BJ (cell line): ENCODE measurements around the gene FSD1. TPM values are rescaled to one million over a fixed set of nuclear protein-coding genes. Genes with fewer than 3 reads are reported as not detected.
A peak's percentile ranks its signal among the peaks of the same experiment; 100 is the strongest.

ENCODE experiments used
- CTCF ChIA-PET: fragments of 350-600 bp; formaldehyde crosslinking; extraction: SDS; loops from one replicate; lab custom pipeline; 2021; ENCODE audit warnings: antibody characterized with exemption, inconsistent platforms; lab: Yijun Ruan, JAX
- POLR2A ChIA-PET: fragments of 300-600 bp; sonication (Branson Sonifier 250); formaldehyde crosslinking; extraction: SDS; loops from one replicate; lab custom pipeline; 2021; ENCODE audit warnings: antibody characterized with exemption; lab: Charles Lee
- DNase-seq: peaks from one replicate; pipeline ENCODE4 v3.0.0-alpha.2; 2011; ENCODE audit warnings: low read depth
- H3K27me3 ChIP-seq: 2 replicates; pipeline ENCODE4 v1.6.0; 2011; ENCODE audit warnings: low read length; ENCODE audit not compliant: control insufficient read depth, insufficient read depth
- H3K36me3 ChIP-seq: 2 replicates; pipeline ENCODE4 v1.5.1; 2011; ENCODE audit warnings: low read length; ENCODE audit not compliant: control insufficient read depth, insufficient read depth
- H3K4me3 ChIP-seq: 2 replicates; pipeline ENCODE4 v1.5.1; 2011; ENCODE audit warnings: low read depth, mild to moderate bottlenecking, control low read depth, low read length
- CTCF ChIP-seq: IDR thresholded peaks from 2 replicates; pipeline ENCODE4 v1.5.1; 2011; ENCODE audit warnings: low read depth, mild to moderate bottlenecking, control low read depth, inconsistent platforms, low read length, moderate library complexity; ENCODE audit not compliant: insufficient read depth
- polyA plus RNA-seq: library from polyadenylated mRNA; depleted of rRNA; stranded (reverse); fragments of >200 nt; gene quantifications from 2 replicates; pipeline ENCODE4 v1.2.3, GENCODE V29; 2011

The FSD1 gene
- polyA plus RNA-seq, 1 experiment = 11.9 TPM

GRCh38 chr19:4368128-4368820 is 63.9 kb downstream of the FSD1 start:
- Histone ChIP-seq H3K36me3 (peaks cover 29% of the 10 kb centered on the region), H3K27me3 (no peaks in the 10 kb centered on the region), H3K4me3 (no peak overlapping the region)
- ChIA-PET CTCF (interaction anchor here (1.6 kb wide), 1 partner anchor 16 kb away, joined by 4 read pairs; no protein-coding TSS in a partner anchor), POLR2A (no interaction called here)
- no peak for TF ChIP-seq CTCF
- no peak for DNase-seq

DNA sequence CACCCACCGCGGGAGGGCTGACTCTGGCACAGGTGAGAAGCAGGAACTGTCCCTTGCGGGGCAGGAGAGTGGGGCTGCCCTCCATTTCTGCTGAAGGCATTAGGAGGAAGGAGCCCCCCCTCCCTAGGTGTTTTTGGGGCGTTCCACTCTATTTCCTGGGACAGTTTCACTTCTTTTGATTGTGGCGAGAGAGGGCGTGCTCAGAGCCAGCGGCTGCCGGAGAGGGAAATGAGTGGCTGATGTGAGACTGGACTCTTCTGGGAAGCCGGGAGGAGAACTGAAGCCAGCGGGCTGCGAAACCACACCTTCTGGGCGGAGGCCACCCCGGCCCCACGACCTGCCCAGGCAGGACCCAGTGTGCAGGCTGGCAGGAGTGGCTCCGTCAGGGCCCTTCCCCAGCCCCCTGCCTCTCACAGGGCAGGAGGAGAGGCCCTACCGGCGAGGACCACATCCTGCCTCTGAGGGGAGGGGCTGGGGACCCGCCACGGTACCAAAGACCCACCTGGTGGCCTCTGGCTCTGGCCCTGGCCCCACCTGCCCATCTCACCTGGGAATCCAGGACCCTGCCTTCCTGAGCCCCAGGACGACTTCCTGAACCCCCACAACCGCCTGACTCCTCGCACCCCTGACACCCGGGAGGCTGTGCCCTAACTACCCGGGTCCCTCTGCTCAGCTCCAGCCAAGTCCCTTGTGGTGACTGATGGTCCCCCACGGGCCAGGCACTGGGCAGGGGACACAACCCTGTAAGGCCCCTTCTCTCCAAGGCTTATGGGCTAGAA is 64.9 kb downstream of the FSD1 start:
- ChIA-PET CTCF (interaction anchor here (1.1 to 2.2 kb wide), 5 partner anchors 17 to 32 kb away, joined by 4 to 8 read pairs (median 5); partner anchors contain the start of gene SH3GL1), POLR2A (interaction anchor here (0.5 kb wide), 2 partner anchors 11 to 24 kb away, joined by 3 to 20 read pairs; no protein-coding TSS in a partner anchor)
- Histone ChIP-seq H3K4me3 (no peak overlapping the region), H3K36me3 (peaks cover 19% of the 10 kb centered on the region), H3K27me3 (no peaks in the 10 kb centered on the region)
- no peak for DNase-seq
- TF ChIP-seq CTCF = no peak

- no peak for DNase-seq
- no peaks in the 10 kb centered on the region for H3K27me3 ChIP-seq
- POLR2A ChIA-PET = interaction anchor here (0.5 kb wide), 2 partner anchors 11 to 24 kb away, joined by 3 to 20 read pairs; no protein-coding TSS in a partner anchor
- TF ChIP-seq CTCF = peak; percentile 52
- no peak overlapping the region for H3K4me3 ChIP-seq
- CTCF ChIA-PET = interaction anchor here (1.1 to 2.2 kb wide), 5 partner anchors 17 to 32 kb away, joined by 4 to 8 read pairs (median 5); partner anchors contain the start of gene SH3GL1
- H3K36me3 ChIP-seq = peaks cover 18% of the 10 kb centered on the region
These were observed 65.5 kb downstream of the FSD1 start for GRCh38 chr19:4369888-4370260.

GRCh38 chr19:4370418-4371041 is 66.1 kb downstream of the FSD1 start:
- no peak for TF ChIP-seq CTCF
- Histone ChIP-seq H3K36me3 (peaks cover 13% of the 10 kb centered on the region), H3K4me3 (no peak overlapping the region), H3K27me3 (no peaks in the 10 kb centered on the region)
- ChIA-PET POLR2A (no interaction called here), CTCF (interaction anchor here (1.1 to 2.2 kb wide), 5 partner anchors 18 to 31 kb away, joined by 4 to 8 read pairs (median 5); partner anchors contain the start of gene SH3GL1)
- no peak for DNase-seq
